ENCODE data around the gene RTP4. TPM values are rescaled to one million over a fixed set of nuclear protein-coding genes. Genes with fewer than 3 reads are reported as not detected.

The RTP4 gene
- total RNA-seq, 4 donors from 2014 or later: 0.42 to 1.3 TPM; not detected in 2

GRCh38 chr3:187322291-187322690, 45.9 kb upstream of the RTP4 start:
- Histone ChIP-seq H3K27ac (no peak overlapping the region), H3K36me3 (no peaks in the 10 kb centered on the region), H3K4me3 (no peak overlapping the region), H3K27me3 (no peaks in the 10 kb centered on the region), H3K9me3 (no peaks in the 10 kb centered on the region), H3K4me1 (peaks cover 8% of the 10 kb centered on the region)
- TF ChIP-seq EP300 (IDR thresholded peaks at IDR 0.05) (no peak), CTCF (IDR thresholded peaks at IDR 0.05) (no peak), POLR2A (IDR thresholded peaks at IDR 0.05) (no peak), POLR2AphosphoS5 (IDR thresholded peaks at IDR 0.05) (no peak)
- WGBS: 90% methylated on average over 7 of the region's 7 CpGs
- DNase-seq (ENCODE audit: low spot score in 2 of 2): no peak

- TF ChIP-seq POLR2AphosphoS5 (IDR thresholded peaks at IDR 0.05) (no peak), CTCF (IDR thresholded peaks at IDR 0.05) (no peak), POLR2A (IDR thresholded peaks at IDR 0.05) (no peak), EP300 (IDR thresholded peaks at IDR 0.05) (no peak)
- H3K36me3 ChIP-seq: no peaks in the 10 kb centered on the region
- H3K4me1 ChIP-seq: peaks cover 8% of the 10 kb centered on the region
- H3K9me3 ChIP-seq: no peaks in the 10 kb centered on the region
- H3K27me3 ChIP-seq: no peaks in the 10 kb centered on the region
- no peak for DNase-seq (ENCODE audit: low spot score in 2 of 2)
- H3K4me3 ChIP-seq: no peak overlapping the region
- H3K27ac ChIP-seq: no peak overlapping the region
- WGBS: 75% methylated on average over 3 of the region's 3 CpGs
These were observed 45.1 kb upstream of the RTP4 start for GRCh38 chr3:187323091-187323490.

GRCh38 chr3:187325632-187326031, 42.6 kb upstream of the RTP4 start:
- Histone ChIP-seq H3K27ac (no peak overlapping the region), H3K4me3 (no peak overlapping the region), H3K4me1 (no peaks in the 10 kb centered on the region), H3K9me3 (no peaks in the 10 kb centered on the region), H3K27me3 (no peaks in the 10 kb centered on the region), H3K36me3 (no peaks in the 10 kb centered on the region)
- 55% methylated on average over 5 of the region's 5 CpGs for WGBS
- TF ChIP-seq POLR2AphosphoS5 (IDR thresholded peaks at IDR 0.05) (no peak), CTCF (IDR thresholded peaks at IDR 0.05) (no peak)
- no peak for DNase-seq (ENCODE audit: low spot score in 2 of 2)

- H3K9me3 ChIP-seq: no peaks in the 10 kb centered on the region
- no peaks in the 10 kb centered on the region for H3K27me3 ChIP-seq
- TF ChIP-seq POLR2AphosphoS5 (IDR thresholded peaks at IDR 0.05) (no peak), POLR2A (IDR thresholded peaks at IDR 0.05) (no peak), EP300 (IDR thresholded peaks at IDR 0.05) (no peak), CTCF (IDR thresholded peaks at IDR 0.05) (no peak)
- H3K4me3 ChIP-seq: no peak overlapping the region
- no peak overlapping the region for H3K27ac ChIP-seq
- H3K4me1 ChIP-seq: no peaks in the 10 kb centered on the region
- no peaks in the 10 kb centered on the region for H3K36me3 ChIP-seq
- WGBS: 68% methylated on average over 2 of the region's 2 CpGs
- no peak for DNase-seq (ENCODE audit: low spot score in 2 of 2)
These were observed 40.3 kb upstream of the RTP4 start for GRCh38 chr3:187327845-187328244.

GRCh38 chr3:187328691-187329090, 39.5 kb upstream of the RTP4 start:
- Histone ChIP-seq H3K36me3 (no peaks in the 10 kb centered on the region), H3K27me3 (no peaks in the 10 kb centered on the region), H3K9me3 (no peaks in the 10 kb centered on the region), H3K4me3 (no peak overlapping the region), H3K27ac (no peak overlapping the region), H3K4me1 (no peaks in the 10 kb centered on the region)
- TF ChIP-seq EP300 (IDR thresholded peaks at IDR 0.05) (no peak), POLR2AphosphoS5 (IDR thresholded peaks at IDR 0.05) (no peak), CTCF (IDR thresholded peaks at IDR 0.05) (no peak), POLR2A (IDR thresholded peaks at IDR 0.05) (no peak)
- WGBS: 95% methylated on average over 3 of the region's 3 CpGs
- no peak for DNase-seq (ENCODE audit: low spot score in 2 of 2)

All from suprapubic skin (tissue), 4 donors.